Measurements from ENCODE around the gene TMEM107.
"Not testable (repeated sequence)": the region's sequence is repeated elsewhere in the genome, so short reads cannot be mapped to it uniquely, and the experiment has no call there.

TMEM107 gene

DNA sequence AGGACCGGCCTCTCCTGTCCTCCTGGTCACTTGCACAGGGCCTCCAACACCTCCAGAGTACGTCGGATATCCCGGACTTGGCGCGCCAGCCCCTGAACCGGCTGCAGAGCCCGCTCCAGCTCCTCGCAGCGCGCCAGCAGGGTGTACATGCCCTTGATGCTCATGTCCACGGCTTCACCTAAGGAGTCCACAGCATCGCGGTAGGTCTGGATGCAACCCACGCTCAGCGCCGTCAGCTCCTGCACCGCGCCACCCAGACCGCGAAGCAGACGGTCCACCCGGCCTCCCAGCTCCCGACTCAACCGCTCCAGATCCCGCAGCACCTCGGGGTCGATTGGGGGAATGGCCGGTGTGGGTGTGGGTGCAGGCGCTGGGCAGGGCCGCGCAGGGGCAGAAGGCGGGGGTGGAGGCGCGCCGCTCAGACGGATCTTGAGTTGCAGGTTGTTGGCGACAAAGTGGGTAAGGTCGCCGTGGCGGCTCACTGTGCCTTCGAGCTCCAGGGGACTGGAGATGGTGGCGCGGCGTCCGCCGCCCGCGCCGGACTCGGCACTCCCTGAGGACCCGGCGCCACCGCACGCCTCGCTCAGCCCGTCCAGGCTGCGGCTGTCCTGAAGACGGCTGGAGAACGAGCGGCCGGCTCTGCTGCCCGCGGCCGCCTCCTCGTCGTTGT, 13.0 kb upstream of the TMEM107 start:
- no peak for DNase-seq

DNA sequence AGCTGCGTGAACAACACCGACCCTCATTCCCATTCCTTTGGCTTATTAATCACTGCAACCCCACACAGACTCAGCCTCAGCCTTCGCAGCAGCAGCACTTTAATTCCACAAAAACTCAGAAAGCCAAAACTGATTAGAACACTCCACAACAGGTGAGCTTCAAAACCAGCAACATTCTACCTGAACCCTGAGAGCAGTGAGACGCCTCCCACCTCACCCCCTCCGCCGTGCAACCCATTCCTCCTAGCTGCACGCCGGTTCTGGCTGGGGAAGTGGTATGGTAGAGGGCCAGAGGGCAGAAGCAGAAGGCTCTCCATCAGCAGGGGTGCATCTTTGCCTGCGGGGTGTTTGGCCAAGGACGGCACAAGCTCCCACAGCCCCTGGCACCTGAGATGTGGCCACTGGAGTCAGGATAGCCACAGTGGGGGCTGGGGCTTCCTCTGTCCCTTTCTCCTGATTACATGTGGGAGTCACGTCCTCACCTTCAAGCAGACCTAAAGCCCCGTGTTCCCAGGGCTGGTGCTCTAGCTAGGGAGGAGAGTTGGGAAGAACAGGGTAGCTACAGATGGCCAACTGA, 12.2 kb upstream of the TMEM107 start:
- no peak for DNase-seq

DNA sequence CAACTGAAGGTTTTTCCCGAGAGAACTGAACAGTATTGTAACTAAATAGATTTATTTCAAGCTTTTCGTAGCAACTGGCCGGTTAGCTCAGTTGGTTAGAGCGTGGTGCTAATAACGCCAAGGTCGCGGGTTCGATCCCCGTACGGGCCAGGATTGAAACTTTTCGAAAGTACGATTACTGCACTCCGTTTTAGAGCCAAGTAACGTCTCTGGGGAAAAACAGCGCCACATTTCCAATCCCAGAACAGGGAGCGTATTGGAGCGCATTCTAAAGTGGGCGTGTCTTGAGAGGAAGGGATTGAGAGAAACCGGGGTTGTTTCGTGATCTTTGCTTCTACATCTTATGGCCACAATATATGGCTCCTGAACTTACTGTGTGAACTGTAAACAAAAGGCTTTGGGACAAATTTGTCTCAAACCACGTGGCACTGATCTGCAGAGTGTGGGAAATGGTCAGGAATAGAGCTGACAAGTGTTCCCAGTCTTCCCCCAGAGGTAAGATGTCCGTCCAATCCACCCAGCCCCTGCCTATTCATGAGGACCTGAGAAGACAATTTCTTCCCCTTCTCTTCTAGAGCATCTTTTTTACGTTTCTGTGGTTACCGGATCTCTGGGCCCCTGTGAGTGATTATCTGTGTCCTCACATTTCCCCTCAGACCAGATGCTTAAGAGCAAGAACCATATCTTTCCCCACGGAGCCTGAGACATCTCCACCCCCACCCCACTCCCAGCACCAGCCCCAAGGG, 11.5 kb upstream of the TMEM107 start:
- DNase-seq: peak; percentile 98

DNA sequence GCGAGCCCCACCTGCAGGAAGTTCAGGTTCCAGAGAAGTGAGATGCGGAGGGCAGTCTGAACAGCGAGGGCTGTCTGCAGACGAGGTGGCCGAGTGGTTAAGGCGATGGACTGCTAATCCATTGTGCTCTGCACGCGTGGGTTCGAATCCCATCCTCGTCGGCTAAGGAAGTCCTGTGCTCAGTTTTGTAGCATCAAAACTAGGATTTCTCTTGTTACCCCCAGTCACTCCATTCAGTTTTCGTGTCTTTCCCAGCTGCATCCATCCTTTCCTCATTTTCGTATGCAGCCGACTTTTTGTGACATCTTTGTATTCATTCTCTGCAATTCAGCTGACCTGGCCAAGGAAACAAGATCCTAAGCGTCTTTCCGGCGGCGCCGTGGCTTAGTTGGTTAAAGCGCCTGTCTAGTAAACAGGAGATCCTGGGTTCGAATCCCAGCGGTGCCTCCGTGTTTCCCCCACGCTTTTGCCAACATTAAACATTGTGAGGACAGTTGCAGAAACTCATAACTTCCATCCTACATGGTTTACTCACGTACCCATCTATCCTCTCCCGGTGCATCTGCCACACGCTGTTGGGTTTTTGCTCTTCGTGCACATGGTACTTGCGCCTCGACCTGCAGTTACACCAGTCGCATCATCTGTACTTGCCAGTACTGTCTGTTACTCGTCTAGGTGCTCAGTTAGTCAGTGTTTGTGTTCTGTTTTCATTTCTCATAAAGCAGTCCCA, 10.8 kb upstream of the TMEM107 start:
- peak; percentile 100 for DNase-seq

DNA sequence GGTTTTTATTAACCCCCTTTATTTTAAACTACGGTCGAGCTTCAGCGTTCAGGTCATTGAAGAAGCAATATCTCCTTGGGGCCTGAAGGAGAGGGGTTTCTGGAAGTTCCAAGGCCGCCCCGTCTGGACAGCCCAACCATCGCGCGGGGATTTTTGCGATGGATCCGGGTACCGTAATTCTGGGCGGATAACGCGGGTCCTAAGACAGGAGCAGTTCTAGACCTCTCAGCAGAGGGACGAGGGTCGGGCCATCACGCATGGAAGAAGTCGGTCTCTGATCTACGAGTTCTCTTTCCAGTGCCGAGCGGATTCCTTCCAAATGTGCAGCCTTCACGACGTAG, 10.2 kb upstream of the TMEM107 start:
- no peak for DNase-seq

DNA sequence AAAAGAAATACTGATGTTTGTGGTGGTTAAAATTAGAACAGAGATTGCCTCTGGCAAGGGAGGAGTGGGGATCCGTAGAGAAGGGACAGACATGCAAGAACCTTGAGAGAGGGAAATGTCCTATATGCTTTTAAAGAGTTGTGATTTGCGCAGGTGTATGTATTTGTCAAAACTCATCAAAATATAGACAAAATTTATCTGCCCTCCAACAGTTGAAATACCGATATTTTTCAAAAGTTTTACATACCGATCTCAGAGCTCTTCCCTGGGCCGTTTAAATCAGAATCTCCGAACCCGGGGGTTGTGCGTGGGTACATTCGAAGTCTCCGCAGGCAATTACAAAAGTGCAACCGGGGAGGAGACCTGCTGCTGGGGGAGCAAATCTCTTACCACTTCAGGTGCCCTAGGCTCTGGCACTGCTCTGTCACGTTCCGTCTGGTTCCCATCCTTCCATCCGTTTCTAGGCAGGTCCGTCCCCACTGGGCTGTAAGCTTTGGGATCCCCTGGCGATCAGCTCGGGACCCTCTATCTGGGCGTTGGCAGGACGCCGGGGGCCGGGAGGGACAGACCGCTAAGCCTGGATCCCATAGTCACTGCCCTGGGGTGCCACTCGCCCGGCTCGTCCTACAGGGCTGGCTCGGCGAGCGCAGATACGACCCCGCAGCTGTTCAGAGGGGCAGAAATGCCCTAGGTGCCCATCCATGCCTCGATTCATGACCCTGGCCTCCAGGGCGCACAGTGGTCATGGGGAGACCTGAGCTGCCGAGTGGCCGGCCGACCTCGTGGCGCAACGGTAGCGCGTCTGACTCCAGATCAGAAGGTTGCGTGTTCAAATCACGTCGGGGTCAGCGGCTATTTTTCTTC, 9.6 kb upstream of the TMEM107 start:
- DNase-seq: peak; percentile 76

DNA sequence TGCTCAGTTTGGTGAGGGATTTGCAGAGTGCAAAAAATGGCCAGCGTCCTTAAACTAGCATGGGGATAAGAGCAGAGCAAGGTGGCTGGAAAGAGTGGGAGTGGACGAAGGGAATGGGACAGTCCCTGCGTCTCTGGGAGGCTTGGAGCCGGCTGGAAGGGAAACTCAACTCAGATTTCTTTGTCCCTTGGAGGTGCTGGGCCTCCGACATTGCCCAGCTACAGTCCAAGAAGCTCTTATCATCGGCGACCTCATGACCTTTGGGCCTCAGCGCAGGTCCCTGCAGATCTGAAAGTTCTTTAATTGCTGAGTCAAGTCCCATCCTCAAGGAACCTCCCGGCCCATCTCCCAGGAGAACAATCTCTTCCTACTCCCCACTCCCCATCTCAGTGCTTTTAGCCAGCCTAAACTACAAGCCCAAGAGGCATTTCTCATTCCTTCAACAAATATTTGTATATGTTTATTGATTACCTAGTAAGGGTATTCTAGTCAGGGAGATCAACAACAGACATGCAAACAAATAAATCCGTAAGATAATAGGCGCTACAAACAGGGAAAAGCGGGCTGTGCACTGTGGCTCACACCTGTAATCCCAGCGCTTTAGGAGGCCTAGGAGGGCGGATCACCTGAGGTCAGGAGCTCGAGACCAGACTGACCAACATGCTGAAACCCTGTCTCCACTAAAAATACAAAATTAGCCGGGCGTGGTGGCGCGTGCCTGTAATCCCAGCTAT, 985 bp upstream of the TMEM107 start:
- DNase-seq: no peak

DNA sequence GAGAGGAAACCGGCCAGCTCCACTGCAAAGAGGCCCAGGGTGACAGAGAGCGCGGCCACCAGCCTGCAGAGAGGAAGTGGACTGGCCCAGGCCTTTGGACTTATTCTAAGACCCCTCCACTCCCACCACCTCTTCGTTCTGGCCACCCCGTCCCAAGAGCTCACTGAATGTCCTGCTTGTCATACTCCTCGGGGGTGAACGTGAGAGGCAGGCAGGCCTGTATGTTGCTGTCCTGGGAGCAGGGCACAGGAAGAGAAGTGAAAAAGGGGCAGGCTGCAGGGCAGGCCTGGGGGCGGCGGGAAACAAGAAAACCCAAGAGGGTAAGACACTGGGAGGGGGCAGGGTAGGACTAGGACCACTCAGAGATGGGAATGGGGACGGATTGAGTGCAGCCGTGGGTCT, 384 bp downstream of the TMEM107 start:
- no peak for DNase-seq

DNA sequence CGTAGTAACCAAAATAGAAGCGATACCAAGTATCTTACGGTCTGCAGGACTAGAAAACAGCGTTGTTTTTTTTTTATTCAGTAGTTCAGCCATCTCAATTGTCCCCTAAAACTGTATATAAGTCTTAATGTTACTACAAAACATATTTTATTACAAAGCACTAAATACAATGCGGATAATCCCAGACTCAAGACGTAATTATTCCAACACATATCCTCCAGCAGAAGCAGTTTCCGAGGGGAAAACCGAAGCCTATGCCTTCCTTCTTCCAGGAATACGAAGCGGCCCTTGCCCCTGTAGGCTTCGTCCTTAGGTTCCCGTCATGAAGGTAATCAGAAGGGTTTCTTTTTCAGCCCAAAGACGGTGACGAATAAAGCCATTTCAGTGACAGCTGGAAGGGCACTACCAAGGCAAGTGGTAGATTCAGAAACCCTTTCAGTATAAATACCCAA, 2.3 kb downstream of the TMEM107 start:
- no peak for DNase-seq

DNA sequence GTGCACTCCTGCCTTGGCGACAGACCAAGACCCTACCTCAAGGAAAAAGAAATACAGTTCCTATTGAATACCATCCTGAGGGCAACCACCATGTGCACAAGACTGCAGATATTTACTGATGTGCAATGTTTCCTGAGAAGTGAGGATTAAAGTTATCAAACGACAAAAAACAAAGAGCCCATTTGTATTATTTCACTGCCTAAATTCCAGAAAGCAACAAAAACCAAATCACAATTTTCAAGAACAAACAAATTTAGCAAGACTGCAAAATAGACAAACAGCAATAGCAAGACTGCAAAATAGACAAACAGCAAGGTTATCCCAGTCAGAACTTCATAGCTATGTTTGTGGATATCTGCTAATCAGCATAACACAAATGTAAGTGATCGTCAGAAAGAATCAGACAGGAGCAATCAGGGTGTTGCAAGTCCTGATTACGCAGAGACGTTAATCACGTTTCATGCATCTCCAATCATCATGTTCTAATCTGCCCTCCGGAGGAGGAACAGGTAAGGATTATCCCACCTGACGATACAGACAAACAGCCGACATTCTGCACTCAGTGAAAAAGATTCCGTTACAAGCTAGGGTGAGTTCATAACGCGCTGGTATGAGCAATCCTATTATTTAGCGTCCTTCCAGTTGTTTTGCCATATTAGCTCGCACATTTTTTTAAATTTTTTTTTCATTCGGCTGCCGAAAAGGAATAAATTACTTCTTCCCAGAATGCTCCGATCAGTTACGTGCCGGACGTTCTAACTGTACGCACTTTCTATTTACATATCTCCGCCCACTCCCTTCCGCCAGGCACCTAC, 2.9 kb downstream of the TMEM107 start:
- peak; percentile 100 for DNase-seq

DNA sequence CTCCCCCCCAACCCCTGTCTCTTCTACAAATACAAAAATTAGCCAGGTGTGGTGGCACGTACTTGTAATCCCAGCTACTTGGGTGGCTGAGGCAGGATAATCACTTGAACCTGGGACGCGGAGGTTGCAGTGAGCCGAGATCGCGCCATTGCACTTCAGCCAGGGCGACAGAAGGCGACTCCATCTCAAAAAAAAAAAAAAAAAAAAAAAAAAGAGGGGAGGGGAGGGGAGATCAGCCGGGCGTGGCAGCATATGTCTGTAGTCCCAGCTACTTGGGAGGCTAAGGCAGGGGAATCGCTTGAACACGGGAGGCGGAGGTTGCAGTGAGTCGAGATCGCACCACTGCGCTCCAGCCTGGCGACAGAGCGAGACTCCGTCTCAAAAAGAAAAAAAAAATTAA, 6.0 kb downstream of the TMEM107 start:
- not testable (repeated sequence) for DNase-seq

DNA sequence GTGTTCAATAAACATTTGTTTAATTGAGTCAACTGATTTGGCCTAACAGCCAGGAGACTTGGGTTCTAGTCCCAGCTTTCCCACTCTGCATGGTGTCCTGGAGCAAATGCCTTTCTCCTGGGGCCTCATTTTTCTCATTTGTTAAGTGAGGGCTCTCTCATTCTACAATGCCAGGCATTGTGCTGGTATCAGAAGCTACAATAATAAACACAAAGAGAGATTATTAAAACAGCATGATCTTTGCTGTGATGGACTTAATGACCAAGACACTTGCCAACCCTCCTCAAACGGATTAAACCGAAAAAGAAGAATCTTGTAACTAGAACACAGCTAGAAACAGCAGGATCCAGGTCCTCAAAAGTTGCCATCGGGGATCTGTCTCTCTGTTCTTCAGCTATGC, 8.7 kb downstream of the TMEM107 start:
- no peak for DNase-seq

DNA sequence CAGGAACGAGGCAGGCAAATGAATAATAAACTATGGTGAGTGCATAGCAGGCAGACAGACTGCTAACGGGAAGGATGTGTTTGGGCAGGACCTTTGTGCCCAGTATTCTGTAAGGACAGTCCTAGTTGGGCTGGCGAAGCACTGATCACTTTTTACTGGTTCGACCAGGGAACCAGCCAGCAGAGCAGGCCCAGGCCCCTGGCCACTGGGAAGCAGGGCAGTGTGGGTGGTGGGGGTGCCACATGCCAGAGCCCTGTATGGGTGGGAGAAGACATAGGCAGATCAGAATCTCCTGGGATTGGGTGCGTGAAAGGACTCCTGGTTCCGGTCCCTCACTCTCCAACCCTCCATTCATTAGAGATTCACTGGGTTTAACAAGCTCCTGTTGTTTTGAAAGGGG, 9.4 kb downstream of the TMEM107 start:
- DNase-seq: no peak

DNA sequence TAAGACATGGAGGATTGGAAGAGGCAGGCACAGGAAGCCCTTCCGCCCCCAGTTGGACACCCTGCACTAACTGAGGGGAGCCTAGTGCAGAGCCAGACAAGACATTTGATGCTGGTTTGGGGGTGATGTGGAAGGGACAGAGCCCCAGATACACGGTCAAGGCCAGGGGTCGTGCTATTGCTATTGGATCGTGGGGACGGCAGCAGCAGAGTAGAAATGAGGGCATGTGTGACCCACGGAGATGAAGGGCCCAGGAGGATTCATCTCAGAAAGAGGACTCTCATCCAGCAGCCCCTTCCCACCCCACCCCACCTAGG, 11.4 kb downstream of the TMEM107 start:
- DNase-seq: no peak

DNA sequence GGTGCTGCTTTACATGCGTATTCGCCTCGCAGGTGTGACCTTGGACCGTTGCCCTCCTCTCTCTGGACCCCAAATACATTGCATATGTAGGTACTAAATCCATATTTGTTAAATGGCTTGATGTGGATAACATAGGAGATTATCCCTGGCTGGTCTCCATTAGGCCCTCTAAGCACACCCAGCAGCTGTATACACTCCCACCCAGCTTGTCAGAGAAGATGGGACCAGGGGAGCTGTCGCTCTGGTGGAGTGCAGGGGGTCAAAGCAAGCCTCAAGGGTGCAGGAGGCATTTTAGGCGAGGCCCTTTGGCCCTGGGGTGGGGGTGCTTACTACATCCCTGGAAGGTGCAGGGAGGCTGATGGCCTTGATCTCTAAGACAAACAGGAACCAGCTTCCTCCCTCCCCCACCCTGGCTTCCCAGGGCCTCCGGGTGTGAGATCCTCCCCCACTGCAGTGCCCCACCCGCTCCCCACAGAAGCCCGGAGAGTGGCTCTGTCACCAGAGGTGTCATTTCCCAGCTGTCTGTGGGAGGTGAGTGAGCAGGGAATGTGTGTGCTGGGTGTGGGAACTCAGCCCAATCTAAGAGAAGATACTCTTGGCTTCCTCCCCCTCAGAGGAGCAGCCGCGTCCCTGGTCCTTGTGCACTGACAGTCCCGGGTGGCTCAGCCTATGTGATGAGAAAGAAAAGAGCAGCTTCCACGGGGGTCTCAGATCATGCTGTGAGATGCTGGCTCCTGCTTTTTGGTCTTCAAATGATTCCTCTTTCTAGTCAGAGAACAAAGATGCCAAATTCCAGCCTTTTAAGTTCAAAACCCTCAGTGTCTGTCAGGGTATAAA, 12.0 kb downstream of the TMEM107 start:
- DNase-seq: peak; percentile 37

DNA sequence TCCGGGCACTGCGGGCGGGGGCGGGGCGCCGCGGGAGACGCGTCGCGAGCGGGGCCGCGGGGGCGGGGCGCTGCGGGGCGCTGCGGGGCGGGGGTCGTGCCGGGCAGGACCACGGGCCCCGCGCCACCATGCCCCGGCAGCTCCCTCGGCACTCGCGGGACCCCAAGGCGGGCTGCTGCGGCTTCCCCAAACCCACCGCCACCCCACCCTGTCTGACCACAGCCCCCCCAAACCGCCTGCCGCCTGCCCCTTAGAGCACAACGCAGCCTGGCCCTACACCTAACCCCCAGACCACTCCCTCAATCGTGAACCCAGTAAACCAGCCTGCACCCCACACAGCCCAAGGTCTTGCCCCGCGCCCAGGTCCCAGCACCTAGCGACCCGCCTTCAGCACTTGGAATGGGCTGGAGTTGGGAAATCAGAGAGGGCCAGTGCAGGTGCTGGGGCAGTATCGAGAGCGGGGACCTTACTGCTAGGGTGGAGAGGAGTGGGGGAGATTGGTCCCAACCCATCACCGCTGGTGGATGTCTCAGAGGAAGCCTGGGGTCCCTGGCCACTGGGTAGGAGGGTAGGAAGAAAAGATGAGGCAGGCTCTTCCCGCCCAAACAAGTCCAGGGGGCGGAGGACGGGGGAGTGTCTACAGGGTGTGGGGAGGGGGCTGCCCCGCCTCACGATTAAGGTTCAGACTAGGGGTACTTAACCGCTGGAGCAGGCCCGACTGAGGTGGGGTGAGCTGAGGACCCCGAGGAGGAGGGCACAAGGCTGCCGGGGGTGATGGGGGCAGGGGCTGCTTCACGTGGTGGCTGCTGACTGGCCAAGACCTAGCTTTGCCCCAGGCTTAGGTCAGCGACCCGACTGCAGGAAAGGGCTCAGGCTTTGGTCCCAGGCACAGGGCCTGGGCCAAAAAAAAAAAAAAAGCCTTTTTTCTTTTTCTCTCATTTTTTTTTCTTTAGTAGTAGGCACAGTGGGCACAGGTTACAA, 12.9 kb downstream of the TMEM107 start:
- DNase-seq: peak; percentile 6

DNA sequence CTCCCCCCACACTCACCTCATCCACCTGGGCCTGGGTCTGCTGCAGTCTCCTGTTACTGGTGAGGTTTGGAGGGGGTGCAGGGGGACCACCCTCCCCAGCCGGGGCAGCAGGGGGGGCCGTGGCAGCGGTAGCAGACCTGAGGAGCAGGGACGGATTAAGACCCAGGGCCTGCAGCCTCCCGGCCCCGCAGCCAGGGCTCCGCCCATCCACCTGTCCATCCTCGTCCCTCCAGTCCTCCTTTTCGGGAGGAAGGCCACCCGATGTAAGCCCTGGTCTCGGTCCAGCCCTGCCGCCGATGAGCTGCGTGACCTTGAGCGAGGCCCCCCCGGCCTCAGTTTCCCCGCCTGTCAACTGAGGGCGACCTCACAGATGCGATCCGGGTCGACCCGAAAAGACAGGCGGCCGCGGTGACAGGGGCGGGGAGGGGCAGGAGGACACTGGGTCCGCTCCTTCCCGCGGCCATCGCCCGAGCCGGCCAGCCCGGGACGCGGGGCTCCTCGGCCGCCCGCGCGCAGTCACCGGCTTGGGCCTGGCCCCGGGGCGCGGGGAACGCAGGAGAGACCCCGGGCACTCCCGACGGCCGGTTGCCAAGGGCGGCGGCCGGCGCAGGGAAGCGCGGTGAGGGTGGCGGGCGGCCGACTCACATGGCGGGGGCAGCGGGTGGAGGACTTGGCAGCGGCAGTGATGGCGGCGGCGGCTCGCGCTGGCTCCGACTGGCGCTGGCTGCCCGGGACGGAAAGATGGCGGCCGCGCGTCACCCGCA, 13.8 kb downstream of the TMEM107 start, which contains the start of gene VAMP2:
Gene VAMP2, minus strand, starts transcription at position 716 of the 764 bp plus-strand sequence. Its CDS starts 69 bp downstream, at position 647.
- peak; percentile 31 for DNase-seq
